ENCODE results near the gene SAMD3. TPM values are rescaled to one million over a fixed set of nuclear protein-coding genes. Genes with fewer than 3 reads are reported as not detected.
A peak's percentile ranks its signal among the peaks of the same experiment; 100 is the strongest.

SAMD3 gene
- total and polyA plus RNA-seq, 2 donors (not counting 3 experiments of a cell fraction or from before 2014, with no cell fraction given): not detected

GRCh38 chr6:130140084-130140483 is 82.7 kb downstream of the SAMD3 start:
- Histone ChIP-seq H3K4me1 (ENCODE audit: control insufficient read depth, extremely low read depth, insufficient read depth, low read length) (peaks cover 4% of the 10 kb centered on the region), H3K9me1 (replicated peaks; ENCODE audit: control insufficient read depth, extremely low read depth, insufficient read depth, low read length) (no peaks in the 10 kb centered on the region), H3K27ac (ENCODE audit: insufficient read depth, low read depth, low read length) (no peak overlapping the region), H3K4me3 (replicated peaks in 1 of 3; ENCODE audit: insufficient read depth in 1 of 3, low read depth in 1 of 3, low read length in 3 of 3) (no peak overlapping the region), H3K27me3 (ENCODE audit: control insufficient read depth in 2 of 2, insufficient read depth in 2 of 2, low read length in 2 of 2) (no peaks in the 10 kb centered on the region), H4K20me1 (replicated peaks; ENCODE audit: control insufficient read depth, extremely low read depth, insufficient read depth, low read length) (no peaks in the 10 kb centered on the region), H2AFZ (ENCODE audit: low read depth, low read length) (no peak overlapping the region), H3K9ac (replicated peaks; ENCODE audit: extremely low read depth, insufficient read depth, low read length) (no peak overlapping the region), H3K36me3 (ENCODE audit: control insufficient read depth in 2 of 2, extremely low read depth in 1 of 2, insufficient read depth in 2 of 2, low read length in 2 of 2) (peaks cover 16% of the 10 kb centered on the region in 2 experiments), H3K9me3 (replicated peaks; ENCODE audit: control insufficient read depth, insufficient read depth, low read length) (no peaks in the 10 kb centered on the region), H3K79me2 (ENCODE audit: control insufficient read depth, insufficient read depth, low read length) (no peaks in the 10 kb centered on the region), H3K4me2 (ENCODE audit: insufficient read depth, low read length) (no peak overlapping the region)
- FAIRE-seq: no peak
- TF ChIP-seq FOS (IDR thresholded peaks at IDR 0.05; ENCODE audit: borderline replicate concordance, insufficient read depth, low read length) (no peak), POLR2AphosphoS5 (IDR thresholded peaks at IDR 0.05; ENCODE audit: insufficient read depth, low read depth, low read length) (no peak), GATA2 (IDR thresholded peaks at IDR 0.05; ENCODE audit: insufficient read depth, insufficient read length, low read depth, low read length) (no peak), JUN (IDR thresholded peaks at IDR 0.05; ENCODE audit: borderline replicate concordance, insufficient read depth, insufficient read length, low read depth) (no peak), MAX (IDR thresholded peaks at IDR 0.05; ENCODE audit: insufficient read depth, insufficient read length) (no peak), POLR2A (IDR thresholded peaks at IDR 0.05; ENCODE audit: low read depth, low read length) (no peak), EZH2 (IDR thresholded peaks at IDR 0.05; ENCODE audit: borderline replicate concordance, low read depth, low read length, severe bottlenecking) (no peak), CTCF (IDR thresholded peaks at IDR 0.05; ENCODE audit: extremely low read depth in 1 of 2, insufficient read depth in 1 of 2, low read depth in 1 of 2, low read length in 2 of 2) (no peak)
- CTCF ChIA-PET: interaction anchor here (0.8 kb wide), 1 partner anchor 610 kb away, joined by 3 read pairs; no protein-coding TSS in a partner anchor
- dilution Hi-C loops (cut with MboI; ENCODE audit: extremely low pct_ligation_motif_present, low sequenced_read_pairs) (no loop called here), intact Hi-C loops (cut with micrococcal nuclease) (no loop called here)
- BruUV-seq (replicated peaks): TSS peak; percentile 37
- DNase-seq (ENCODE audit: low read depth, low spot score): no peak
- POLR2A ChIA-PET: no interaction called here

Data from endothelial cell of umbilical vein (primary cell).